ENCODE measurements around the gene SDK1.

DNA sequence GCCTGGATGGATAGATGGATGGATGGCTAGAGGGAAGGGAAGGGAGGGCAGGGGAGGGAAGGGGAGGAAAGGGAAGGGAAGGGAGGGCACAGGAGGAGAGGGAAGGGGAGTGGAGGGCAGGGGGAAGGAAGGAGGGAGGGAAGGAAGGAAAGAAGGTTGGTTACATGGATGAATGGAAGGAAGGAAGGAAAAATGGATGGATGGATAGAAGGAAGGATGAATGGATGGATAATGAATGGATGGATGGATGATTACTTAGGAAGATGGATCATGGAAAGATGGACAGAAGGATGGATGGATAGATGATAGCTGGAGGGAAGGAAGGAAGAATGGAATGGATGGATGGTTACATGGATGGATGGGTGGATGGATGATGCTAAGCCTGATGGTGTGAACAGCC, 929.3 kb downstream of the SDK1 start:
- no peak for TF ChIP-seq SP1 (IDR thresholded peaks at IDR 0.05)
- no peak for TF ChIP-seq HDGF (IDR thresholded peaks at IDR 0.05; ENCODE audit: borderline replicate concordance)
- TF ChIP-seq, protein P1, sequence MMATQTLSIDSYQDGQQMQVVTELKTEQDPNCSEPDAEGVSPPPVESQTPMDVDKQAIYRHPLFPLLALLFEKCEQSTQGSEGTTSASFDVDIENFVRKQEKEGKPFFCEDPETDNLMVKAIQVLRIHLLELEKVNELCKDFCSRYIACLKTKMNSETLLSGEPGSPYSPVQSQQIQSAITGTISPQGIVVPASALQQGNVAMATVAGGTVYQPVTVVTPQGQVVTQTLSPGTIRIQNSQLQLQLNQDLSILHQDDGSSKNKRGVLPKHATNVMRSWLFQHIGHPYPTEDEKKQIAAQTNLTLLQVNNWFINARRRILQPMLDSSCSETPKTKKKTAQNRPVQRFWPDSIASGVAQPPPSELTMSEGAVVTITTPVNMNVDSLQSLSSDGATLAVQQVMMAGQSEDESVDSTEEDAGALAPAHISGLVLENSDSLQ (IDR thresholded peaks at IDR 0.05): no peak
